Measurements from ENCODE around the gene CEBPG. TPM values are rescaled to one million over a fixed set of nuclear protein-coding genes. Genes with fewer than 3 reads are reported as not detected.

CEBPG gene
- total RNA-seq, 2 experiments from 2014 or later = 15.5 TPM

DNA sequence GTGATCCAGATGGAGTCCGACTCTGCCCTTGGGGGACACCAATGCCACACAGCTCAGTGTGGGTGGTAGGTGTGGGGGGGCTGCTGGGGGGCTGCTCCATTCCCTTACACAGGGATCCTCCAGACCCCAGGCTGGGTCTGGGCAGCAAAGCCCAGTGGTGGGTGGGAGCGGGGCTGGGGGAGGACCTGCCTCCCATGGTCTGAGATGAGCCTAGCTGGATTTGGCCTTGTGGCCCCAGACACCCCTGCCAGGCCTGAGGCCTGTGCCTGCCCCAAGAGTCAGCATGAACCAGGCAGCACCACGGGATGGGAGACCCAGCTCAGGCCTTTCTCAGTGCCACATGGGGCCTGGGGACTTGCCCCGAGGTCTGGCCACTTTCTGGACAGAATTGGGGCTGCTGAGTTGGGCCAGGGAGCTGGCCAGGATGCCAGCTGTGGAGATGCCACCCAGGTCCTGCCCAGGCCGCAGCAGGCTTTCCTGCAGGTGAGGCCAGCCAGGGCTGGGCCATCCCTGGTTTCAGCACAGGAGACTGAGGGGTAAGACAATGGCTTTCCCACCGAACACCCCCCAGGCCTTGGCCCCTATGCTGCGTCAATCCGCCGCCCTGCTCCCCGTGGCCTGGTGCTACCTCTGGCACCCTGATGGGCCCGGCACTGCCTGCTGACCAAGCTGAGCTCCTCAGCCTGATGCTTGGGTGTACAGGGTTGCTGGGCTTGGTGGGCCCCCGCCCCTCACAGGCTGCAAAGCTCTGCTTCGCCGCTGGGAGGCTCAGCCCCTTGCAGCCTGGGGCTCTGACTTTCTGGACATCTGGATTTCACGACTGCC is 24.2 kb downstream of the CEBPG start:
- POLR2A ChIA-PET = no interaction called here
- DNase-seq = no peak
- TF ChIP-seq CTCF (IDR thresholded peaks at IDR 0.05) = no peak
- Histone ChIP-seq H3K36me3 (ENCODE audit: insufficient read depth, low read length) (no peaks in the 10 kb centered on the region), H3K27me3 (ENCODE audit: control insufficient read depth in 1 of 2, insufficient read depth in 2 of 2, low read length in 2 of 2) (no peaks in the 10 kb centered on the region), H3K4me3 (ENCODE audit: low read length) (no peak overlapping the region), H3K4me1 (ENCODE audit: insufficient read depth, low read length) (peaks cover 3% of the 10 kb centered on the region), H3K9me3 (ENCODE audit: control insufficient read depth in 1 of 2, insufficient read depth in 1 of 2, low read length in 2 of 2) (no peaks in the 10 kb centered on the region), H3K27ac (ENCODE audit: low read depth in 1 of 2, low read length in 2 of 2) (no peak overlapping the region)
- Mint-ChIP-seq H3K27me3 (no peaks in the 10 kb centered on the region), H3K4me1 (ENCODE audit: low read depth) (no peaks in the 10 kb centered on the region), H3K9me3 (no peaks in the 10 kb centered on the region), H3K27ac (no peak overlapping the region), H3K36me3 (ENCODE audit: low read depth) (no peaks in the 10 kb centered on the region), H3K4me3 (no peak overlapping the region)
- intact Hi-C loops (cut with DNase I, micrococcal nuclease) = no loop called here
- CTCF ChIA-PET = no interaction called here
- ATAC-seq (ENCODE audit: poor library complexity) = no peak

DNA sequence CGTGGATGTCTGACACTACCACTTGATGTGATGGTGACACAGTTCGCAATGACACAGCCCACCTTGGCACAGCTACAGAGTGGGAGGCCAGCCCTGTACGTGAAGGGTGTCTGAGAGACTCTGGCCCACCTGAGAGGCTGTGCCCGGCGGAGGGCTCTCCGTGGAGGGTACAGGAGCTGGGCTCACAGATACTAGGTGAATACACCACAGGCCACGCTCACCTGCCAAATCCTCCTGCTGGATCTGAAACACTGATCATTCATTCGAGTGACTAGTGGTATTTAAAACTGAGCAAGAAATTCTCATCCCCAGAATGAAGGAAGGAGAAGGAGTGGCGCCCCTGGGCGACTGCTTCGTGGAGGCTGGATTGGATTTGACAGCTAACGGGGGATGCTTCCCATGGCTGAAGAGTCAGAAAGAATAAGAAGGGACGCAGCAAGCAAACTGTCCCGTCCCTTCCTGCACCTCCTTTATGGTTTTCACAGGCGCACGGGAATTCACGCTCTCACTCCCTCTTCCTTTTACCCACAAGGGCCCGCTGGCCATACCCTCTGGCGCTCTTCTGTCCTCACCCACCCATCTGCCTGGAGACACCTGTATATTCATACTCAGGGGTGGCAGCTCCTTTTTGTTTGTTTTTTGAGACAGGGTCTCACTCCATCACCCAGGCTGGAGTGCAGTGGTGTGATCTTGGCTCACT is 25.0 kb downstream of the CEBPG start:
- Mint-ChIP-seq H3K36me3 (ENCODE audit: low read depth) (no peaks in the 10 kb centered on the region), H3K4me3 (no peak overlapping the region), H3K4me1 (ENCODE audit: low read depth) (no peaks in the 10 kb centered on the region), H3K27me3 (no peaks in the 10 kb centered on the region), H3K9me3 (no peaks in the 10 kb centered on the region), H3K27ac (no peak overlapping the region)
- TF ChIP-seq CTCF (IDR thresholded peaks at IDR 0.05) = no peak
- CTCF ChIA-PET = no interaction called here
- H3K27ac ChIP-seq (ENCODE audit: low read depth in 1 of 2, low read length in 2 of 2) = no peak overlapping the region
- POLR2A ChIA-PET = no interaction called here
- H3K4me3 ChIP-seq (ENCODE audit: low read length) = no peak overlapping the region
- no peaks in the 10 kb centered on the region for H3K9me3 ChIP-seq (ENCODE audit: control insufficient read depth in 1 of 2, insufficient read depth in 1 of 2, low read length in 2 of 2)
- H3K4me1 ChIP-seq (ENCODE audit: insufficient read depth, low read length) = peaks cover under 1% of the 10 kb centered on the region
- DNase-seq (no peak), ATAC-seq (ENCODE audit: poor library complexity) (no peak)
- H3K27me3 ChIP-seq (ENCODE audit: control insufficient read depth in 1 of 2, insufficient read depth in 2 of 2, low read length in 2 of 2) = no peaks in the 10 kb centered on the region
- intact Hi-C loops (cut with DNase I, micrococcal nuclease) = no loop called here
- no peaks in the 10 kb centered on the region for H3K36me3 ChIP-seq (ENCODE audit: insufficient read depth, low read length)

DNA sequence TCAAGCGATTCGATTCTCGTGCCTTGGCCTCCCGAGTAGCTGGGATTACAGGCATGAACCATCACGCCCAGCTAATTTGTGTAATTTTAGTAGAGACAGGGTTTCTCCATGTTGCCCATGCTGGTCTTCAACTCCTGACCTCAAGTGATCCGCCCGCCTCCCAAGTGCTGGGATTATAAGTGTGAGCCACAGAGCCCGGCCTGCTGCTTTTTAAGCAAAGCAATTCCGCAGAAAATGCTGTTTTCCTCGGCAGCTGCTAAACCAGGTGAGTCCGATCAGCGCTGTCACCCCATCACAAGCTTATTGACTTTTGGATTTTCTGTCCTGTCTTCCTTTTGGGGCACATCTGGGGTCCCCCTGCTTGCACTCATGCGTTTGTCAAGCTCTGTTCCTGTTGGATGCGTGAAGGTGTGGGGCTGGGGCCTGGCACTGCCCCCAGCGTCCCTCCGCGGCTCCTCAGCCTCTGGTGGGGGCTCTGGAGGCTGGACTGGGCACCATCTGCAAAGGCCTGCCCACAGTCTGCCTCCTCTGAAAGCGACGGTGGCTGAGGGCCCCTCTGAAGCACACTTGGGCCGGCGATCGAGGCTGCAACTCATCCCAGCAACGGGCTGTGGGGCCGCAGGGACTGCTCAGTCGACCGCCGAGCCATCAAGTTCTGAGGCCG is 25.7 kb downstream of the CEBPG start:
- no peak overlapping the region for H3K4me3 Mint-ChIP-seq
- intact Hi-C loops (cut with DNase I, micrococcal nuclease) = no loop called here
- no peaks in the 10 kb centered on the region for H3K36me3 ChIP-seq (ENCODE audit: insufficient read depth, low read length)
- no peak overlapping the region for H3K27ac ChIP-seq (ENCODE audit: low read depth in 1 of 2, low read length in 2 of 2)
- H3K4me3 ChIP-seq (ENCODE audit: low read length) = no peak overlapping the region
- no peaks in the 10 kb centered on the region for H3K9me3 Mint-ChIP-seq
- H3K36me3 Mint-ChIP-seq (ENCODE audit: low read depth) = no peaks in the 10 kb centered on the region
- no peaks in the 10 kb centered on the region for H3K4me1 ChIP-seq (ENCODE audit: insufficient read depth, low read length)
- TF ChIP-seq CTCF (IDR thresholded peaks at IDR 0.05) = no peak
- DNase-seq = no peak
- CTCF ChIA-PET = no interaction called here
- H3K27me3 Mint-ChIP-seq = no peaks in the 10 kb centered on the region
- ATAC-seq (ENCODE audit: poor library complexity) = no peak
- H3K27me3 ChIP-seq (ENCODE audit: control insufficient read depth in 1 of 2, insufficient read depth in 2 of 2, low read length in 2 of 2) = no peaks in the 10 kb centered on the region
- POLR2A ChIA-PET = interaction anchor here (0.9 kb wide), 1 partner anchor 26 kb away, joined by 4 read pairs; the partner anchor contains the start of gene CEBPG
- no peak overlapping the region for H3K27ac Mint-ChIP-seq
- no peaks in the 10 kb centered on the region for H3K9me3 ChIP-seq (ENCODE audit: control insufficient read depth in 1 of 2, insufficient read depth in 1 of 2, low read length in 2 of 2)
- no peaks in the 10 kb centered on the region for H3K4me1 Mint-ChIP-seq (ENCODE audit: low read depth)

Measured in CD4-positive, alpha-beta T cell (primary cell).